GM19438 (cell line): ENCODE results near the gene UROD.
A peak's percentile ranks its signal among the peaks of the same experiment; 100 is the strongest.

Source experiments
- ATAC-seq: cut with Tn5 transposase; IDR thresholded peaks from one replicate; pipeline ENCODE4 v1.9.1; 2021; ENCODE audit warnings: low read depth; ENCODE audit not compliant: unreplicated experiment

Gene UROD

GRCh38 chr1:45008076-45008475, 4.0 kb upstream of the UROD start:
- ATAC-seq: no peak

- ATAC-seq: no peak
Observed at GRCh38 chr1:45008516-45008915, 3.5 kb upstream of the UROD start.

GRCh38 chr1:45009296-45009865, 2.7 kb upstream of the UROD start:
- no peak for ATAC-seq

DNA sequence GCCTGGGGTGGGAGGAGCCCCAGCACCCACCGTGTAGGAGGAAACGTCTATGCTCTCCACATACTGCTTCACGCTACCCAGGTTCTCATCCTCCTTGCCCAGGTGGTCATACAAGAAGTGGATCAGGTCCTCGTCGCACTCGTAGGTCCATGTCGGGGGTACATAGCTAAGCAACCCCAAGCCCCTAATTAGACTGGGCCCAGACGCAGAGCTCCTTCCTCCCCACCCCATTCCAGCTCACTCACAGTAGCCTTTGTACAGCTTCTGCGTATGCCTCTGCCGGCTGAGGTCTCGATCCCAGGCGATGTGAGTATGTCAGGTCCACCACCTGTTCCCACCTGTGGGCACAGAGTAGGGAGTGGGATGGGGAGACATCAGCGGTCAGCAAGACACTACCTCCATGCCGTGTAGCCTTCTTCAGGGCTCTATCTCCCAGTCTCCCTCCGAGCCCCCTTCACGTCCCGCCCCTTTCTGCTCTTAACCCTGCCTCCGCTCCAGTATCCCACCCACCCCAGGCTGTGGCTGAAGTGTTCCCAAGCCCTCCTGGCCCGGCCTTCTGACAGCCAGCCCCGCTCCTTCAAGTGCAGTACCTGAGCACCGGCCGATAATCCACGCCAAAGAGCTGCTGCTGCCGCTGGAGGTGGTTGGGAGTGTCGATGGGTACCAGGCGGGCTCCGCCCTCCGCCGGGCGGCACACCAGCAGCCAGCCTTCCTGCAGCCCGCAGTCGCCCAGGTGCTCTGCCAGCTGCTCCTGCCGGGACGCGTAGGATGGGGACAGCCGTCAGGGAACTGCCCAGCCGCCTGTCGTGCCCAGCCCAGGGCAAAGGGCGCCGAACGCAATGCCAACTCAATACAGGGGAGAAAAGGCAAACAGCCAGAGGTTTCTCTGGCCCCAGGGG, 1.8 kb upstream of the UROD start:
- no peak for ATAC-seq

DNA sequence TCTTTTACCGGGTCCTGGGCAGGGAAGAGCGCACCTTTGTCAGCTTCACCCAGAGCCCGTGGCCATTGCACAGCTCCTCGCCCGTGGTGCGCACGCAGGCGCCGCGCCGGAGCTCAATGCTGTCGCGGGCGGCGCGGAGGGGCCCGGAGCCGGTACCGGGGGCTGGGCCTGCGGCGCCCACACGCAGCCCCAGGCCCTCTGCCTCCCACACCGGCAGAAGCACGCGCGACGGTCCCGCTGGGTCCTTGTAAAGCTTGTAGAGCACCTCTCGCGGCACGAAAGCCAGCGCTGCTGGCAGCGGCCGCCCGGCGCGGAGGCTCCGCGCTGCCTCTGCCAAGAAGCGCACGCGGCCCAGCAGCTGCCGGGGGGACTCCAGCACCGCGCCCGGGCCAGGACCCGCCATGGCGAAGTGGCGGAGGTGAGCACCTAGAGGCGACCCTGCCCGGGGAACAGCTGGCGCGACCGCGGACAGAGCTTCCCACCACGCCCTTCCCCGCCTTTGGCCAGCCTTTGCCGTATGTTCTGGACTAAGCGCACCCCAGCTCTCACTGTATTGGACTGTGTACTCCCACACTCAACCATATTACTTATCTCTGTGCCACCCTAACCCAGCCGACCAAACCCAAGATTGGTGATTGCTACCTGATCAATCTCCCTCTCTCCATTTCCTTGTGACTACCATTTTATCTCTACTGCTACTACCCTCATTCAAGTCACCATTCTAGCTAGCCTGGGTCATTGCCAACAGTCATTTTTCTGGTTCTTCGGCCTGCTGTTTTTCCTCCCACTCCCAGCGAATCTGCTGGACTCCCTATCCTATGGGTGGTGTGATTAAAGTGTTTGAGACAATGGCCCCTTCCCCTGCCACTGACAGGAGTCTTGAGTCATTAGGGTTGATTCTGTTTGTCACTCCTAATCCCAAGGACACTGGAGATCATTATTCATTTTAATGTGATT, 921 bp upstream of the UROD start, which contains the start of gene HECTD3:
Gene HECTD3 (minus strand): TSS at position 470 of the 957 bp plus-strand sequence. CDS start 67 bp downstream, at position 403.
- peak; percentile 61 for ATAC-seq

DNA sequence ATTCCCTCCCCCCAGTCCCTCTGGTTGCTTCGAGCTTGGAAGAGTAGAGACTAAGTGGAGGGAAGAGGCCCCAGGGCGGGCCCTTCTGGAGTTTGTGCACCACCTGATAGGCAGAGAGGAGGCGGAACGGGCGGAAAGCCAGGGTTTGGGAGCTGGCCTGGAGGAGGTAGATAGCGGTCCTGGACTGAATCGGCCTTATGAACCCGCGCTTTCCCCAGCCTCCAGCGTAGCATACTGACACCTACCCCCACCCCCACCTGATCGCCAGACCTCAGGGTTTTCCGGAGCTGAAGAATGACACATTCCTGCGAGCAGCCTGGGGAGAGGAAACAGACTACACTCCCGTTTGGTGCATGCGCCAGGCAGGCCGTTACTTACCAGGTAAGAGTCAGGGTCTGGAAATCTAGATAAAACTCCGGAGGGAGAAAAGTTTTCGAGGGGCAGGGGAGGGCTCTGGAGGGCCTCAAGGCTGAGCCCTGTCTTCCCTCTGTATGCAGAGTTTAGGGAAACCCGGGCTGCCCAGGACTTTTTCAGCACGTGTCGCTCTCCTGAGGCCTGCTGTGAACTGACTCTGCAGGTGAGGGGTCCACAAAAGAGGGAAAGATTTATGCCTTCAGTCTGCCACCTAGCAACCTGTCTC, 705 bp downstream of the UROD start:
- no peak for ATAC-seq

- no peak for ATAC-seq
Observed at GRCh38 chr1:45013551-45014209, 1.6 kb downstream of the UROD start.

- ATAC-seq: no peak
Observed at GRCh38 chr1:45014321-45015028, 2.4 kb downstream of the UROD start.

- no peak for ATAC-seq
Observed at GRCh38 chr1:45015683-45016082, 3.6 kb downstream of the UROD start.

- ATAC-seq: no peak
Observed at GRCh38 chr1:45016090-45016697, 4.1 kb downstream of the UROD start.

- ATAC-seq: no peak
Observed at GRCh38 chr1:45016767-45017166, 4.7 kb downstream of the UROD start.

DNA sequence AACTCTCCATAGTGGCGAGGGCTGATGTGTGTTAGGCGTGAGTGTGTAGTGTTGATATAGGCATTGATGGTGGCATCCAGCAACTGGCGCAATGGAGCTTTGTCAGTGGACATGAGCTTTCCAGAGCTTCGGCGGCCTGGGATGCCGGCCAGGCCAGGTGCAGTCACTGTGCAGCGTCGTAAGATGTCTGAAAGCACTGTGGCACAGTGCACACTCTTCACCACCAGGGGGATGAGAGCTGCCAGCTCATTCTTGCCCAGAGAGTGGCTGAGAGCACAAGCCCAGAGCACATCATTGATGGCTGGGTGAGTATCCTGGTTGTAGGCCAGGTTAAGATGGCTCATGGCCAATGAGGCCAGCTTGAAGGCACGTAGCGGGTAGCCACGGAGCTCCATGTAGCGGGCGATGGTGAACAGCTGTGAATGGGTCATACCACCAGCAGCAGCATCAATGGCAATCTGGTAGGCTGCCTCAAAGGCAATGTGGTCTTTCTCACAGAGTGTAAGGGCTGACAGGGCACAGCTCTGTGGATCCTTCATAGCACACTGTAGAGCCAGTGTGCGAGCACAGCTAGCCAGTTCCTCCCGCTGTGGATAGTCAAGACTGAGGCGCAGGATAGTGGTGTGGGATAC, 6.7 kb downstream of the UROD start:
- ATAC-seq: no peak

GRCh38 chr1:45023663-45024062, 11.6 kb downstream of the UROD start:
- no peak for ATAC-seq

- no peak for ATAC-seq
Observed at GRCh38 chr1:45026446-45026845, 14.4 kb downstream of the UROD start.

DNA sequence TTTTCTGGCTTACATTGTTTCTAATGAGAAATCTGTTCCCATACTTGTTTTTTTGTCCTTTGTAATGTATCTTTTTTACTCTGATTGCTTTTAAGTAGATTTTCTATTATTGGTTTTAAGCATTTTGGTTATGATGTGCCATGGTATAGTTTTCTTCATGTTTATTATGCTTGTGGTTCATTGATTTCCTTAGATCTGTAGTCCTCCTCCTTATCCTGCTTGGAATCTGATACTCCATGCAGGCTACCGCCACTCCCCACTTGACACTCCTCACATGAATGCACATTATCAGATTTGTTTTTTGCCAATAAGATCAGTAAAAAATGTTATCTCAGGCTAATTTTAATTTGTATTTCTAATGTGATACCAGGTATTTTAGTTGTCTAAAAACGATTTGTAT, 20.8 kb downstream of the UROD start:
- ATAC-seq: no peak

DNA sequence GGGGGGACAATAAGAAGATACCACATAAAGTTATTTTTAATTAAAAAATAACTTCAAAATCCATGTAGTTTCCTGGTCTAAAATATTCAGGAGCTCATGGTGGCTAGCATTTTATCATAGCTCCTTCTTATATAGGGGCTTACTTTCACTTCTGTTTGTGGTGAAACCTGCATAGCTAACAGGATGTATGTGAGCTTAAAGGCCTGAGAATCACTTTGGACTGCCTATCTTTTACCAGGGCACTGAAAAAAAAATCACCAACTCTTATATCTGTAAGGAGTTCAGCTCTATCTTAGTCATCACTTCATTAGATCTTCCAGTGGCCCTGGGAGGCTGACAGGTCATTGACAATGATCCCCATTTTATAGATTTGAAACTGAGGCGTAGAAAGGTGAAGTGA, 21.3 kb downstream of the UROD start:
- no peak for ATAC-seq

- ATAC-seq: no peak
Observed at GRCh38 chr1:45035631-45036301, 23.7 kb downstream of the UROD start.

- no peak for ATAC-seq
Observed at GRCh38 chr1:45037456-45037855, 25.4 kb downstream of the UROD start.
